Fibroblast of the aortic adventitia (primary cell): ENCODE results near the gene EXOC6B. TPM values are rescaled to one million over a fixed set of nuclear protein-coding genes. Genes with fewer than 3 reads are reported as not detected.
A peak's percentile ranks its signal among the peaks of the same experiment; 100 is the strongest.

ENCODE experiments used
- DNase-seq: peaks from one replicate; pipeline ENCODE4 v3.0.0-alpha.2; 2010; ENCODE audit warnings: low read depth
- H3K4me3 ChIP-seq: 2 replicates; pipeline ENCODE4 v1.5.1; 2011; ENCODE audit warnings: low read depth, mild to moderate bottlenecking, control low read depth, low read length, moderate library complexity
- CTCF ChIP-seq: IDR thresholded peaks from 2 replicates; pipeline ENCODE4 v1.5.1; 2011; ENCODE audit warnings: mild to moderate bottlenecking, low read length, control low read depth, inconsistent platforms; ENCODE audit not compliant: insufficient read depth
- total RNA-seq: library from RNA; depleted of rRNA; stranded (reverse); fragments of >200 nt; gene quantifications from 2 replicates; pipeline ENCODE4 v1.2.3, GENCODE V29; 2012; ENCODE audit warnings: low replicate concordance

Gene EXOC6B
- total RNA-seq, 1 donor = 30.2 TPM

- no peak for TF ChIP-seq CTCF
- DNase-seq = peak; percentile 27
- no peak overlapping the region for H3K4me3 ChIP-seq
These were observed 549.0 kb downstream of the EXOC6B start for GRCh38 chr2:72276876-72277275.

DNA sequence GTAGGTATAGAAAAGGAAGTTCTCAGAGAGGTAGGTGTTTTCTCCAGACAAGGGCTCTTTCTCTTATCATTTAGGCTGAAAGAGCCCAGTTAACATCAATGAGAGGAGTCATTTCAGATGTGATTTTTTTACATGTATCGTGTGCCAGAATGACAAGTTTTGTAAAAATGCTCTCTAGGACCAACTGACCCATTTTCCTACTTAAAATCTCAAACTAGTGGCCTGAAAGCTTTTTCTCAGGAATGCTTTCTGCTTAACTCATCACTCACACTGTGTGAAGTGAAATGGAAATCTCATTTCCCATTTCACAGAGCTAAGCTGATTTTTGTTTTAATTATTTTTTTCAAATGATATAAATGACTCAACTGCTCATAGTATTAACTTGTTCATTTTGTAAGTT, 549.5 kb downstream of the EXOC6B start:
- TF ChIP-seq CTCF = no peak
- no peak overlapping the region for H3K4me3 ChIP-seq
- peak; percentile 73 for DNase-seq

DNA sequence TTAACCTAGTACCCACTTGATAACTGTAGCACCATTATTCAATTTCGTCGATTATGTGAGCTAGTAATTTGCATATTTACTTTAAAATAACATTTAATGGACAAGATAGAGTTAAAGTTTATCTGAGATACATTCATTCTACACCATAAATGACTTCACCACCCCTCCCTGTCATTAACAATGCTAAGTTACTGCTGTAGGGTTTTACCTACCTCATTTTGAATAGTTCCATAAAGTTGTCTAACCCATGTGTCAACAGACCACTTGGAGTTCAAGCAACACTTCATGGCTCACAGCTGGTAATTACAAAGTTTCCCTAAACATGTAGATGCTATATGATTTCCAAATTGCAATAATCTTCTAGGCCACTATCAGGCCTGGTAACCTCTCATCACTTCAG, 550.7 kb downstream of the EXOC6B start:
- H3K4me3 ChIP-seq = no peak overlapping the region
- no peak for TF ChIP-seq CTCF
- DNase-seq = no peak

- H3K4me3 ChIP-seq = no peak overlapping the region
- no peak for TF ChIP-seq CTCF
- peak; percentile 58 for DNase-seq
These were observed 551.4 kb downstream of the EXOC6B start for GRCh38 chr2:72274380-72274797.

DNA sequence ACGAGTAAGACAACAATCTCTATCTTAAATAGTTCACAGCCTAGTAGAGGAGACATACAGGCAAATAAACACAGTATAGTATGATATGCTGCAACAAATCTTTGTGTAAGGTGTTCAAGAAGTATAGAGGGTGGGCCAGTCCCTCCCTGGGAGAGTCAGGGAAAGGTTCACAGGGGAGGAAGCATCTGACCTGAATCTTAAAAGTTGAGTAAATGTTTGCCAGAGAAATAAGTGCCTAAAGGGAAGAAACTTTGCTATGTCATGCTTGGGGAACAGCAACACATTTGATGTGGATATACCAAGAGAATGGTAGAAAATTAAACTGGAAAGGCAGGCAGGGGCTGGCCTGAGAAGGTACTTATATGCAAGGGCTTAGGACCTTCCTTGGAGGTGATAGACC, 552.4 kb downstream of the EXOC6B start:
- no peak for DNase-seq
- no peak overlapping the region for H3K4me3 ChIP-seq
- no peak for TF ChIP-seq CTCF

GRCh38 chr2:72271766-72272641, 553.8 kb downstream of the EXOC6B start:
- peak; percentile 85 for DNase-seq
- TF ChIP-seq CTCF = no peak

DNA sequence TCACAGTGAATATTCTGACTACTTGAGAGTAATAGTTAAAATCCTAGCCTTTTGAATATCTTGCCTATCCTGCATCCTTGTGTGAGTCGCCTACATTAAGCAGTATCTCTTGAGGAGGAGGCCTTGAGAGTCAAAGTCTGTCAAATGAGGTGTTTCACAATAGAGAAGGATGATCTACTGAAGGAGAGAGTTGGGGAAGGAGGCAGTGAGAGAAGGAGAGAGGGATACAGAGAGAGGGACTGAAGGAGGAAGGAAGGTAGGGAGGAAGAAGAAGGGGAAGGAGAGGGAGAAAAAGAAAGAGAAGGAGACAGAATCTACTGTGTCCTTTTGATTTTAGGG, 554.6 kb downstream of the EXOC6B start:
- TF ChIP-seq CTCF = no peak
- no peak for DNase-seq
- H3K4me3 ChIP-seq = no peak overlapping the region

More at GRCh38 chr2:72271766-72272641, 553.8 kb downstream of the EXOC6B start:
- H3K4me3 ChIP-seq = no peak overlapping the region
